A549 (cell line): ENCODE results near the gene GAGE1. TPM values are rescaled to one million over a fixed set of nuclear protein-coding genes. Genes with fewer than 3 reads are reported as not detected.

Source experiments
- ATAC-seq, 2 experiments: fragments of 200-7000 bp in 1 of 2; fragments of >200 bp in 1 of 2; cut with Nextera tagmentation in 1 of 2; cut with Tn5 transposase in 1 of 2; 3 replicates each; pipeline versions ENCODE4 v1.8.0 to v1.9.1; 2018 to 2020; ENCODE audit warnings: mild to moderate bottlenecking in 1 of 2, moderate library complexity in 1 of 2
- CTCF ChIA-PET: fragments of 300-600 bp; sonication (Branson Sonifier 250); formaldehyde crosslinking; extraction: SDS; loops from one replicate; lab custom pipeline; 2021; ENCODE audit warnings: antibody characterized with exemption, inconsistent platforms; lab: Yijun Ruan, JAX
- POLR2A ChIA-PET: fragments of 350-600 bp; formaldehyde crosslinking; extraction: SDS; loops from one replicate; lab custom pipeline; 2021; ENCODE audit warnings: antibody characterized with exemption, inconsistent platforms; lab: Yijun Ruan, JAX
- DNase-seq, 2 experiments: peaks; one replicate each; pipeline versions ENCODE4 v3.0.0 to v3.0.0-alpha.2; 2011 to 2016; ENCODE audit warnings: low read depth in 1 of 2, low spot score in 1 of 2
- FAIRE-seq: peaks from 2 replicates; lab custom pipeline; 2011; peaks lifted over from hg19 to GRCh38; lab: Jason Lieb, UNC
- H3K27ac ChIP-seq, 2 experiments: fragments of >200 bp; sonication (Bioruptor Twin); formaldehyde crosslinking; 3 replicates each; pipeline ENCODE4 v1.5.1; 2016 to 2017
- H3K4me1 ChIP-seq: fragments of >200 bp; sonication (Bioruptor Twin); formaldehyde crosslinking; 3 replicates; pipeline ENCODE4 v1.6.1; 2016
- H3K4me2 ChIP-seq: fragments of >200 bp; sonication (Bioruptor Twin); formaldehyde crosslinking; 3 replicates; pipeline ENCODE4 v1.6.1; 2016
- H3K4me3 ChIP-seq: fragments of >200 bp; sonication (Bioruptor Twin); formaldehyde crosslinking; 3 replicates; pipeline ENCODE4 v1.5.1; 2016
- H3K9me3 ChIP-seq: fragments of >200 bp; sonication (Bioruptor Twin); formaldehyde crosslinking; 3 replicates; pipeline ENCODE4 v1.6.1; 2016
- CHD2 ChIP-seq: fragments of 150-350 bp; IDR thresholded peaks from 2 replicates; pipeline ENCODE4 v1.6.1; 2014; ENCODE audit warnings: low read length; ENCODE audit not compliant: partially characterized antibody
- EHMT2 ChIP-seq: fragments of 200-600 bp; sonication (generic); IDR thresholded peaks from 2 replicates; pipeline ENCODE4 v1.6.1; 2016; ENCODE audit warnings: antibody characterized with exemption, low read depth, mild to moderate bottlenecking, moderate library complexity
- HOXB5 ChIP-seq: fragments of 250-450 bp; sonication (Bioruptor Pico); IDR thresholded peaks from 2 replicates; pipeline ENCODE4 v1.5.0; 2020; ENCODE audit warnings: mild to moderate bottlenecking, moderate library complexity
- NFE2L2 ChIP-seq: fragments of 150-350 bp; conservative IDR thresholded peaks from 2 replicates; pipeline ENCODE4 v1.6.1; 2014; ENCODE audit warnings: low read length
- NR3C1 ChIP-seq: fragments of >200 bp; sonication (Bioruptor Twin); formaldehyde crosslinking; IDR thresholded peaks from 3 replicates; pipeline ENCODE4 v1.6.1; 2017
- POLR2AphosphoS2 ChIP-seq: conservative IDR thresholded peaks from 2 replicates; pipeline ENCODE4 v1.6.1; 2012; ENCODE audit warnings: low read length, improper control_type of control experiment, inconsistent platforms
- RAD21 ChIP-seq, 2 experiments: fragments of >200 bp in 1 of 2; sonication (Bioruptor Twin) in 1 of 2; formaldehyde crosslinking in 1 of 2; IDR thresholded peaks in 1 of 2; conservative IDR thresholded peaks in 1 of 2; 2 replicates in 1 of 2; 3 replicates in 1 of 2; pipeline ENCODE4 v1.6.1; 2012 to 2018; ENCODE audit warnings: inconsistent platforms in 1 of 2
- RCOR1 ChIP-seq: fragments of 150-350 bp; IDR thresholded peaks from 2 replicates; pipeline ENCODE4 v1.6.1; 2014; ENCODE audit warnings: antibody characterized with exemption, low read length, low read depth
- RFX5 ChIP-seq: fragments of 450-650 bp; IDR thresholded peaks from 2 replicates; pipeline ENCODE4 v1.7.1; 2014; ENCODE audit warnings: antibody characterized with exemption, mild to moderate bottlenecking, moderate library complexity
- USF2 ChIP-seq: fragments of 450-650 bp; IDR thresholded peaks from 2 replicates; pipeline ENCODE4 v1.6.1; 2014; ENCODE audit warnings: antibody characterized with exemption
- ZC3H11A ChIP-seq: fragments of 450-650 bp; IDR thresholded peaks from 2 replicates; pipeline ENCODE4 v1.6.1; 2014; ENCODE audit warnings: antibody characterized with exemption, mild to moderate bottlenecking
- WGBS: methylation state at CpG from one replicate; pipeline ENCODE4 v1.1.6; 2017; ENCODE audit errors: missing lambda C conversion rate; 5-methylcytosine and 5-hydroxymethylcytosine counted together
- polyA plus RNA-seq, 4 experiments: library from polyadenylated mRNA; depleted of rRNA in 3 of 4; stranded (reverse); fragments of >200 nt; fragmentation: RNase III in 1 of 4; extraction: RNeasy Plus Mini Kit Qiagen cat#74134 plus additional on column Dnase treatment in 1 of 4; gene quantifications; 2 replicates in 3 of 4; 3 replicates in 1 of 4; pipeline ENCODE4 v1.2.3, GENCODE V29; 2011 to 2017
- TF ChIP-seq, protein P1 (sequence below): fragments of >200 bp; sonication (Bioruptor Twin); formaldehyde crosslinking; IDR thresholded peaks from 3 replicates; pipeline ENCODE4 v1.5.1; 2016

GAGE1 gene
- polyA plus RNA-seq, 2 of the 4 experiments (the other 2 are of a cell fraction) = not detected

DNA sequence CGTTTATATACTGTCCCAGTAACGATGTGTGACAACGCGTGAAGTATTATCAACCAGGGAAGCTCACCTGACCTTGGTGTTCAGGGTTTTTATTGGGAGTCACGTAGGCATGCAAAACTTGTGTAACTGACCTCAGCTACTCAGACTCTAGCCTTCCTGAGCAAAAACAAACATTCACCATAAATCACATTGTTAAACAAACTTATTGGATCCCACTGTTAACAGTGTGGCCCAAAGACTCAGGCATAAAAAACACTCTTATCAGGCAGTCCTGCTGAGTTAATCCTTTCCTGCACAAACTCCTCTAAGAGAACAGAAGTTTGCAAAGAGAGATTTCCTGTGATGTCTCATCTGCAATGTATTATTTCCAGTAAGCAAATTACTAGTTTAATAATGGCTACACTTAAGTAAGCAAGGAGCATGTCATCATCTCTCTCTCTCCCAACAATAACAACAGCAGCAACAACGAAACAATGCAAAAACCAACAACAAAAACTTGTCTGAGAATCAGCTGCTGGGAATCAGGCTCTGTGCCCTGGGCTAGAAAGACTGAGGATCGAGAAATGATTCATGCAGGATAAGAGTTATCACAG lies 12.0 kb downstream of the GAGE1 start:
- Histone ChIP-seq H3K9me3 (no peaks in the 10 kb centered on the region), H3K27ac (no peak overlapping the region)
- CTCF ChIA-PET = no interaction called here
- 7% methylated on average over 7 of the region's 7 CpGs for WGBS
- no peak for FAIRE-seq
- TF ChIP-seq POLR2AphosphoS2 = no peak
- TF ChIP-seq USF2 = no peak
- TF ChIP-seq CHD2 = no peak
- TF ChIP-seq, all 56 proteins: peak for 0
- Histone ChIP-seq H3K4me2 (no peak overlapping the region), H3K4me3 (no peak overlapping the region), H3K4me1 (no peaks in the 10 kb centered on the region)
- POLR2A ChIA-PET = no interaction called here
- no peak for DNase-seq
- no peak for ATAC-seq

DNA sequence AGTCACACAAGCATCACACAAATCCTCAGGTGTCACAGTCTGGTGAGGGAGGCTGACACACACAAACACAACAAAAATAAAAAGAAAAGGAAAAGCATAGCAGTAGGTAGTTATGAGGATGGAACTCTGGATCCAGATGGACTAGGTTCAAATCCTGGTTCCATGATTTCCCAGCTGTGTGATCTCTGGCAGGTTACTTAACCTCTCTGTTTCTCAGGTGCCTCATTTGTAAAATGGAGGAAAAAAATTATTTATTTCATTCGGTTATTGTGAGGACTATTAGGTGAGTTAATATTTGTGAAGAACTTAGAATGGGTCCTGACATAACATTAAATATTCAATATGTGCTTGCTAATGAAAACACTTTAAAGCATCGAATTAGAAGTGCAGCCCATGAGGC lies 19.8 kb downstream of the GAGE1 start:
- 2% methylated on average over 2 of the region's 2 CpGs for WGBS
- TF ChIP-seq RCOR1 = no peak
- no peak for TF ChIP-seq RFX5
- TF ChIP-seq, protein P1, sequence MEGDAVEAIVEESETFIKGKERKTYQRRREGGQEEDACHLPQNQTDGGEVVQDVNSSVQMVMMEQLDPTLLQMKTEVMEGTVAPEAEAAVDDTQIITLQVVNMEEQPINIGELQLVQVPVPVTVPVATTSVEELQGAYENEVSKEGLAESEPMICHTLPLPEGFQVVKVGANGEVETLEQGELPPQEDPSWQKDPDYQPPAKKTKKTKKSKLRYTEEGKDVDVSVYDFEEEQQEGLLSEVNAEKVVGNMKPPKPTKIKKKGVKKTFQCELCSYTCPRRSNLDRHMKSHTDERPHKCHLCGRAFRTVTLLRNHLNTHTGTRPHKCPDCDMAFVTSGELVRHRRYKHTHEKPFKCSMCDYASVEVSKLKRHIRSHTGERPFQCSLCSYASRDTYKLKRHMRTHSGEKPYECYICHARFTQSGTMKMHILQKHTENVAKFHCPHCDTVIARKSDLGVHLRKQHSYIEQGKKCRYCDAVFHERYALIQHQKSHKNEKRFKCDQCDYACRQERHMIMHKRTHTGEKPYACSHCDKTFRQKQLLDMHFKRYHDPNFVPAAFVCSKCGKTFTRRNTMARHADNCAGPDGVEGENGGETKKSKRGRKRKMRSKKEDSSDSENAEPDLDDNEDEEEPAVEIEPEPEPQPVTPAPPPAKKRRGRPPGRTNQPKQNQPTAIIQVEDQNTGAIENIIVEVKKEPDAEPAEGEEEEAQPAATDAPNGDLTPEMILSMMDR = no peak
- TF ChIP-seq NFE2L2 = no peak
- TF ChIP-seq ZC3H11A = no peak
- TF ChIP-seq EHMT2 = no peak
- no peak for TF ChIP-seq NR3C1
- TF ChIP-seq USF2 = no peak
- TF ChIP-seq RAD21 (conservative IDR thresholded peaks at IDR 0.05 in 1 of 2, IDR thresholded peaks at IDR 0.05 in 1 of 2) = no peak

DNA sequence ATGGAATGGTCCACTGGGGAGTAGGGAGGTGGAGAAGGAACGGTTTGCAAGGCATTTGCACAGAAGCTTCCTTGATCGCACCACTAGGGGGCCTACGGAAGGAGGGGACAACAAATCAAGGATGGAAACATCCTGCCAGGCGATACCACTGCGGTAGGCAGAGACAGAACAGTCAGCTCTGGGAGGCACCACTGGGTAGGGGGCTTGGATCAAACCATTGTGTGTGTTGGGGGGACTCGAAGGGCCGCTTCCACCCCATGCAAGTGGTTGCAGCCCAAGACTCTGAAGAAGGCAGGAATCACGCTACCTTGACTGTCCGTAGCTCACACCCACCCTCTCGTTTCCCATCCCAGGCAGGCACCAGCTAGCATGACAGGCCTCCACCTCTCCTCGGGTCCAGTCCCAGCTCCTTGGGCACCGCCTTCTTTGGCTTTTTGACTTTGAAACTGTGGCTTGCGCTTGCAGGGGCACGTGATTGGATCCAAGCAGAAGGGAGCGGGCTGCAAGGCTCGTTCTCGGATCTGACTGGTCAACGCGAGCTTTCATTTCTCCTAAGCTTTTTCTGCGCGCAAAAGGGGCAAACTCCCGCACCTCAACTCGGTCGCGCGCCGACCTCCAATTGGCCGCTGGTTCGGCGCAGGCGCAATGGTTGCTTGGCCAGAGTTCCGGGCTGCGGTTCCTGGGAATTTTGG lies 28.4 kb downstream of the GAGE1 start:
- H3K4me1 ChIP-seq = no peaks in the 10 kb centered on the region
- TF ChIP-seq, protein P1 = peak; percentile 17; the same call in 1 of the 3 replicates
- TF ChIP-seq HOXB5 (no peak), RAD21 (conservative IDR thresholded peaks at IDR 0.05 in 1 of 2, IDR thresholded peaks at IDR 0.05 in 1 of 2) (peak in 1 of 2 experiments; percentile 23; a peak in 1 of 5 replicates)
- TF ChIP-seq, all 56 proteins: peak for 2
- ChIA-PET CTCF (no interaction called here), POLR2A (interaction anchor here (0.6 kb wide), 1 partner anchor 19 kb away, joined by 4 read pairs; no protein-coding TSS in a partner anchor)
- no peak overlapping the region for H3K4me3 ChIP-seq
- no peak for FAIRE-seq
- peak; percentile 34 to 44 for DNase-seq
- 67% methylated on average over 30 of the region's 33 CpGs for WGBS
- H3K27ac ChIP-seq = no peak overlapping the region
- ATAC-seq = peak in 1 of 2 experiments; percentile 72; a peak in 3 of 6 replicates
- H3K4me2 ChIP-seq = no peak overlapping the region
- H3K9me3 ChIP-seq = no peaks in the 10 kb centered on the region

More for the DNA sequence above, 19.8 kb downstream of the GAGE1 start:
- H3K4me3 ChIP-seq = no peak overlapping the region
- no peak overlapping the region for H3K4me2 ChIP-seq
- no peaks in the 10 kb centered on the region for H3K4me1 ChIP-seq
- DNase-seq (no peak), FAIRE-seq (peak; percentile 13), ATAC-seq (no peak)
- ChIA-PET CTCF (no interaction called here), POLR2A (no interaction called here)
- no peaks in the 10 kb centered on the region for H3K9me3 ChIP-seq
- no peak overlapping the region for H3K27ac ChIP-seq
